Measurements from ENCODE around the gene NBEAL2.

Gene NBEAL2

DNA sequence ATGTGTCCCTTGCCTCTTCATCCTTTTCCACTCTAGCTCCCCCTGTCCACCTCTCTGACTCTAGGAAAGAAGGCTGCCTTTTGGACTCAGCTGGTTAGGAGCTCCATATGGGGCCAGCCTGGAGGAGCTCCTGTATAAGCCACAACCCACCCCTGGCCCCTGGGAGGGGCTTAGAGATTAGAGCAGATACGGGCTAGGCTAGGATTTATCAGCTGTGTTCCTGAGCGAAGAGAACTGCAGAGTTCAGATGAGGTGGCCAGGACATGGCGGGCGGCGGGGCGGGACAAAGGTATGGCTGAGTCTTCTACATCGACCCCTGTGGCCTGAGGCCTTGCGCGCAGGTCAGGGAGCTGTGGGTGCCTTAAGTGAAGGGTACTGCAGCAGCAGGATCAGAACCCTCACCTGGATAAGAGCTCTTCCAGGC lies 7.9 kb downstream of the NBEAL2 start:
- peak in 1 of 2 donors; percentile 41 for DNase-seq

DNA sequence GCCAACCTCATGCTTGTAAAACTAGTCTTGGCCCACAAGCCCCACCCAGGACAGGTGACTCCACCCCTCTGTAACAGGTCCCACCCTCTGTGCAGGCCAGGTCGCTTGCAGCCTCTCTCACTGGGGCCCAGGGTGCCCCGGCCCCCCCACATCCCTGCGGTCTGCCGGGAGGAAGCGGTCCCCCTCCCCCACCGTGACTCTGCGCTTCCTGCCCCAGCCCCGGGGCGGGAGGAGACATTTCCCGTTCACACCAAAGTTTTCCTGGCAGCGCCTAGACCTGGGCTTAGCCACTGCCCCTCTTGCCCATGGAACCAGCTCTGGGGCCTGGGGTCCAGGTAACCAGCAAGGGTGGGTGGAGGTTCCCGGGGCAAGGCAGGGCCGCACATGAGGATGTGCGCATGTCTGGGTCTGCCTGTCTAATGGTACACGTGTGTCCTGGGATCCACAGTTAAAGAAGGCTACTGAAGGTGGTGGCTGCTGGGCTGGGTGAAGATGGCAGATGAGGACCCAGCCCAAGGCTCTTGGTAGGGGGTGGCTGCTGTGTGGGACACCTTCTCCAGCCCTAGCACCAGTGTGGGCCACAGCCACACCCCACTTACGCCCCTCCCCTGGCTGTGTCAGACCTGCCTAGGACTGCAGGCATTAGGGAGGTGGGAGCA lies 8.4 kb downstream of the NBEAL2 start:
- peak; percentile 85 to 88 for DNase-seq

DNA sequence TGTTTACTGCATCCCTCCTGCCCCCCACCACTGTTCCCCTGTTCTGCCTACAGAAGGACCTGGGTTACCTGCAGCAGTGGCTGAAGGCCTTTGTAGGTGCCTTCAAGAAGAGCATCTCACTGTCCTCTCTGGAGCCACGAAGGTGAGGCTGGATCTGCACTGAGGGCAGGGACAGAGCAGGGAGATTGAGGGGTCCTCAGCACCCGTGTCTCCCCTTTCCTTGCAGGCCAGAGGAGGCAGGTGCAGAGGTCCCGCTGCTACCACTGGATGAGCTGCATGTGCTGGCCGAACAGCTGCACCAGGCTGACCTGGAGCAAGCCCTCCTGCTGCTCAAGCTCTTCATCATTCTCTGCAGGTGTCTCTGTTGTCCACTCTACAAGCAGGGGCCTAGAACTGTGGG lies 9.2 kb downstream of the NBEAL2 start:
- DNase-seq, result no peak

DNA sequence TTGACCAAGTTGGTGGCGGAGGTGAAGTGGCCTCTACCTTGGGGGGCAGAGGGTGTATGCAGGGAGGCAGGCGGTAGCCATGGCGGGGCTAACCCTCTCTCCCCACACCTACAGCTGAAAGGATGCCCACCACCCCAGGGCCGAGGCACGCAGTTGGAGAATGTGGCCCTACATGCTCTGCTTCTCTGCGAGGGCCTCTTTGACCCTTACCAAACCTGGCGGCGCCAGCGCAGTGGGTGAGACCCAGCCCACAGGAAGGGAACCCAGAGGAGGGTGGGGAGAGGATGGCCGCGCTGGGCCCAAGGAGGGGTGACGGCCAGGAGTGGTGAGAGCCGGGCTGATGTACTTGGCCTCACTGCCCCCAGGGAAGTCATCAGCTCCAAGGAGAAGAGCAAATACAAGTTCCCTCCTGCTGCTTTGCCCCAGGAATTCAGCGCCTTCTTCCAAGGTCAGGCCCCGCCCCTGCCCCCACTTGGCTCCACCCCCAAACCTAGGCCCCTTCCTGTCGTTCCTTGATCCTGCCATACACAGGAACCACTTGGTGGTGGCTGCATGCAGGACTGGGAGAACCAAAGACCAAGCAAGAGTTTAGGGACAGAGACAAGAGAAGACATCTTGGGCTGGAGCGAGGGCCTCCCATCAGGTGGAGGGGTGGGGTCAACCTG lies 9.8 kb downstream of the NBEAL2 start:
- DNase-seq, result no peak

DNA sequence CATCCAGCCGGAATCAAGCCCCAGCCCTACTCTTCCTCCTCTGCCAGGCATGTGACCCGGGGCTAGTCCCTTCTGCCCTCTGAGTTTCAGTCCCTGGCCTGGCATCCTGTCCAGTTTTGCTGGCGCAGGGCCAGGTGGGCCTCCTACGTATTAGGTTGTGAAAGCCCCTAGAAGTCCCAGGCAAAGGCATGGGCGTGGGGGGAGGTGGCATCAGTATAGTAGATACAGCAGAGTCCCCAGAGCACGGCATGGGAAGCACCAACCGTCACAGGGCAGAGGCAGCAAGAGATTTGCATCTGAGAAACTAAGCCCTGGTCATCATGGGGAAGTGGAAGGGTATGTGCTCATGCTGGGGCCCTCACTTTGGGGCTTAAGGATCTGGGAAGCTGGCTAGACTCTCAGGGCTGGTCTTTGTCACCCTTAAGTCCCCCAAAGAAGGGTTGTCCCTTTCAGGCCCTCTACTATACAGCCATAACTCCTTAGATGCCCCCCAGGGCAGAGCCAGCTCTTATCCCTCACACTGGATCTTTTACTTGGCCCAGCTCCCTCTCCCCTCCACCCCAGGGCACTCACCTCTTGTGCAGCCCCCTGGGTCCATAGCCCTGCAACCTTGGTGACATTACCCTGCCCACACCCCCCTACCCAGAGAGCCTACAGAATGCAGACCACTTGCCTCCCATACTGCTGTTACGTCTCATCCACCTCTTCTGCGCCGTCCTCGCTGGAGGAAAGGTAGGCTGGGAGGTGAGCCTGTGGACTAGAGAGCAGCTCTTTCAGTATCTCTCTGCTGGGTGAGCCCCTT lies 11.3 kb downstream of the NBEAL2 start:
- no peak for DNase-seq

DNA sequence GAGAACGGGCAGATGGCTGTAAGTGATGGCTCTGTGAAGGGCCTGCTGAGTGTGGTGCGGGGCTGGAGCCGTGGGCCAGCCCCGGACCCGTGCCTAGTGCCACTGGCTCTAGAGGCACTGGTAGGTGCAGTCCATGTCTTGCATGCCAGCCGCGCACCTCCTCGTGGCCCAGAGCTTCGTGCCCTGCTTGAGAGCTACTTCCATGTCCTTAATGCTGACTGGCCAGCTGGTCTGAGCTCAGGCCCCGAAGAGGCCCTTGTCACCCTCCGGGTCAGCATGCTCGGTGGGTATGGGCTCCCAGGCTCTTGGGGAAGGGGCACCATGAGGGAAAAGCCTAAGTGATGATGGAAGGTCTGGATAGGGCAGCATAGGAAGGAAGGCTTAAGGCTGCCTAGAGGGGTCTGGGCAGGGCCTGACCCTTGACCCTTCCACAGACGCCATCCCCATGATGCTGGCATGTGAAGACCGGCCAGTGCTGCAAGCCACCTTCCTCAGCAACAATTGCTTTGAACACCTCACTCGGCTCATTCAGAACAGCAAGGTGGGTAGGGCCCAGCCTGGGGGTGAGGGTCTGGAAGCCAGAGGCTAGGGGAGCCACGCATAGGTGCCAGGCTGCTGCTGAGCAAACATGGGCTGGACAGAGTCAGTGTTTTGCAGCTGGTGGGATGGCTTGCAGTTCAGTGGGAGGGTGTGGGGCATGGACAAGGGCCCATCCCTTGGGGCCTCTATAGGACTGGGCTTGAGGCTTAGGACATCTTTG lies 12.1 kb downstream of the NBEAL2 start:
- DNase-seq, result no peak

DNA sequence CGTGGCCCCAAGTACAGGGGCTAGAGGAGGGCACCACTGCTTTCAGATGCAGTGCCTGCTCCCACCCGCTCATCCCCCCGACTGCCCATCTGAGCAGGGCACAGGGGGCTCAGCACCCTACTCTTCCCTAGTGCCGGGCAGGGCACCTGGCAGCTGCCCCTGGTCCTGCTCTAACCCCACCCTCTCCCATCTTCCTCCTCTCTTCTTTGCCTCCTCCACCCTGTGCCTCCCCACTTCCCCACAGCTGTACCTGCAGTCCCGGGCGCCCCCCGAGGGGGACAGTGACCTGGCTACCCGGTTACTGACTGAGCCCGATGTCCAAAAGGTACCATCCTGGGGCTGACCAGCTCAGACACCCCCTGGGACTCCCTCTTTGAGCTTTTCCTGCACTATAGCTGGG lies 12.8 kb downstream of the NBEAL2 start:
- no peak for DNase-seq

DNA sequence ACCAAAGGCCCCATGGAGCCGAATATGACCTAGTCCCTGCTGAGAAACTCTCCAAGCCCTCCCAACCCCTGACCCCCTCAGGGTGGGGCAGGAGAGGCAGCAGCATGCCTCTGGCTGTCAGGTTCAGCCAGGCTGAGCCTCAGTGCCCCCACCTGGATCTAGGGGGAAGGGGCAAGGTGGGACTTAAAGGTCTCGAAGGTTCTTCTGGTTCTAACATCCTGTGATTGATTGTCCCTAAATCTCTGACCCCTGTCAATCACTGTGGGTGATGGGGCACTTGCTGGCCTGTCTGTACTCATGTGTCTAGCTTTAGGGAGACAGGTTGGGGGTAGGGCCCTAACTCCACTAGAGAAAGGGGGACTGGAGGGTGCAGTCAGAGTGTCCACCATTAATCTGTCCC lies 13.8 kb downstream of the NBEAL2 start:
- DNase-seq, result no peak

DNA sequence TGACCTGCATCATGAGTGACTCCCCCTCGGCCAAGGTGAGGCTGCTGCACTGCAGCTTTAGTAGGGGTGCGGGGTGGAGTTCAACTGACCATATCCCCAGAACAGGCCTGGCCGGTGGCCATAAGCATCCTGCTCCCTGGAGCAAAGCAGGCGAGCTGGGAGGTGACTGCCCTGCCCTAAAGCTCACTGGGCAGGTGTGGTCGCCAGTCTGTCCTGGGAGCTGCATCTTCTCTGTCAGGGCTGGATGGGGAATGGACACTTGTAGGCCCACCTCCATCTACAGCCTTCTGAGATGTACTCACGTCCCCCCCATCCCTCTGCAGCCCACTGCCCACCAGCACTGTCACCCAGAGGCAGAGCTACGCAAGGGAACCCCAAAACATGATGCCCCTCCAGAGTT lies 14.5 kb downstream of the NBEAL2 start:
- no peak for DNase-seq

DNA sequence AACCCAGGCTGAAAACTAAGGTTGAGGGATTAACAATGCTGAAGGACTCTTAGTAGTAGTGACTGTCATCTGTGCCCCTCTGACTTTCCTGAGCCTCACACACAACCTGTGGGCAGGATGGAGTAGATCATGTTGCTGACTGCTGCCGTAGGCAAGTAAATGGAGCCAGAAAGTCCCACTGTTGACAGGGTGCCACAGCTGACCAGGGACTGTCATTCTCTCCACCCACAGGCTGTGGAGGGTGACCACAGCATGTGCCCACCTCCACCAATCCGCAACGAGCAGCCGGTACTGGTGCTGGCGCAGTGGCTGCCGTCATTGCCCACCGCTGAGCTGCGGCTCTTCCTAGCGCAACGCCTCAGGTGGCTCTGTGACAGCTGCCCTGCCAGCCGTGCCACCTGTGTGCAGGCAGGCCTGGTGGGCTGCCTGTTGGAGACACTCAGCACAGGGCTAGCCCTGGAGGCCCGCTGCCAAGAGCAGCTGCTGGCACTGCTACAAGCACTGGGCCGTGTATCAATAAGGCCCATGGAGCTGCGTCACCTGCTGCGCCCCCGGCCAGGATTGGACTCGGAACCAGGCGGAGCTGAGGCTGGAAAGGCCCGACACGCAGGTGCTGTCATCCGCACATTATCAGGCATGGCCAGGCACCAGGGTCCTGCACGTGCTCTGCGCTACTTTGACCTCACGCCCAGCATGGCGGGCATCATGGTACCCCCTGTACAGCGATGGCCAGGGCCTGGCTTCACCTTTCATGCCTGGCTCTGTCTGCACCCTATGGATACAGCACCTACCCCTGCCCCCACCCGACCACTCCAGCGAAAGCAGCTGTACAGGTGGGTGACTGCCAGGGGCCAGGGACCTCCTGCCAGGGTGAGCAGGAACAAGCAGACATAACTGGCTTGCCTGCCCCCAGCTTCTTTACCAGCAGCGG lies 15.6 kb downstream of the NBEAL2 start:
- no peak for DNase-seq

DNA sequence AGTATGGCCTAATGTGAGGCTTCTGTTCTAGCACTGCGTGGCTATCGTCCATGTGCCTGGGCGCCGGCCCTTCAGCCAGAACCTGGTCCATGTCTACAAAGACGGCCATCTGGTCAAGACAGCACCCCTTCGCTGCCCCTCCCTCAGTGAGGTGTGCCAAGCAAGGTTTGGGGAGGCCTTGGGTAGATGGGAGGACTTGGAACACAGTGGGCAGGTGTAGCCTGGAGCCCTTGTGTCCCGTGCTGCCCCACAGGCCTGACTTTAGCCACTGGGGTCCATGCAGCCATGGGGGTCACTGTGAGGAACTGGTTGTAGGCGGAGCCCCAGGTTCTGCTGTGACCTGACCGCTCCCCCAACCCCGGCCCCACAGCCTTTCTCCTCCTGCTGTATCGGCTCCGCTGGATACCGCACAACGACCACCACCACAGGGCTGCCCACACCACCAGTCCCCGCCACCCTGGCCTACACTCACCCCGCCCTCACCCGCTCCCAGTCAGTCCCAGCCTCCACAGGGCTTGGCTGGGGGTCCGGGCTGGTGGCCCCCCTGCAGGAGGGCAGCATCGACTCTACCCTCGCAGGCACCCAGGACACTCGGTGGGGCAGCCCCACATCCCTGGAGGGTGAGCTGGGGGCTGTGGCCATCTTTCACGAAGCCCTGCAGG lies 16.6 kb downstream of the NBEAL2 start:
- no peak for DNase-seq

DNA sequence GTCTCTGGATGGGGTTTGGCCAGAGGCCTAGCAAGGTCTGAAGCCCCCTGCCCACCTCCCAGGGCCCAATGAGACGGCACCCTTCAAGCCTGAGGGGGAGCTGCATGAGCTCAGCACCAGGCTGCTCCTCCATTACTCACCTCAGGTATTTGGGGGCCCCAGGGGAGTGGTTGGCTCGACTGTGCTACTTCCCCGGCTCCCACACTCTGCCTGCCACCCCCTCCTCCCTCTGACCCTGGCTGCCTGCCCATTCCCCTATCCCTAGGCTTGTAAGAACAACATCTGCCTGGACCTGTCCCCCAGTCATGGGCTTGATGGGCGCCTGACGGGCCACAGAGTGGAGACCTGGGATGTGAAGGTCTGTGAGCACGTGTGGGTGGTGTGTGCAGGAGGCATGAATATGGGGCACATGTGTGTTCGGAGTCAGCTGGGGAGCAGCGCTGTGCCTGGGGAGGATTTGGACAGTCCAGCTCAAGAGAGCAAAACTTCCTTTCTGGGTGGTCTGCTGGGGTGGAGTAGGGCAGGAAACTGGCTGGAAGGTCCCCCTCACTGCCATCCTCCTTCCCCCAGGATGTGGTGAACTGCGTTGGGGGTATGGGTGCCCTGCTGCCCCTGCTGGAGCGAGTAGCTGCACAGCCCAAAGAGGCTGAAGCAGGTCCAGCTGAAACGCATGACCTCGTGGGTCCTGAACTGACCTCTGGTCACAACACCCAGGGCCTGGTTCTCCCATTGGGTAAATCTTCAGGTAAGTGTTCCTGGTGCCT lies 17.4 kb downstream of the NBEAL2 start:
- DNase-seq, result no peak

DNA sequence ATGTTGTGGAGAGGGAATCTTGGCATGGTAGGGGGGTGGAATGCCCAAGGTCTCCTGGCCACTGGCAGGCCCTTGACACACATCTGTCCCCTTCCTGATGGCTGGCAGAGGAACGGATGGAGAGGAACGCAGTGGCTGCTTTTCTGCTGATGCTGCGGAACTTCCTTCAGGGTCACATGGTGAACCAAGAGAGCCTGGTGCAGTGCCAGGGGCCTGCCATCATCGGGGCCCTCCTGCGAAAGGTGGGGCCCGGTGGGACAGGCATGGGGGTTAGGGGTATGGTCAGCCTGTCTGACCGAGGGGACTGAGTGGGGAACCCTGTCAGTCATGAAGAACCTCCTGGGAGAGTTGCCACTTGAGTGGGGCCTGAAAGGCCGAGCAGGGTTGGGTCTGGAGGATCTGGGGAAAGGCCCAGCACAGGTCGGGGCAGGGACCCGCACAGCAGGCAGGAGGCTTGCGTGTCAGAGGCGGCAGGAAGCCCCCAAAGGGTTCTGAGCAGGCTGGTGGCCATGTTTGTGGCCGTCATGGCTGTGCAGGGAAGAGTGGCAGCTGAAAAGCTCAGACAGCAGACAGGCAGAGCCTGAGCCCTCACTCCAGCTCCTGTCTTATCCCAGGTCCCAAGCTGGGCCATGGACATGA lies 18.1 kb downstream of the NBEAL2 start:
- no peak for DNase-seq

DNA sequence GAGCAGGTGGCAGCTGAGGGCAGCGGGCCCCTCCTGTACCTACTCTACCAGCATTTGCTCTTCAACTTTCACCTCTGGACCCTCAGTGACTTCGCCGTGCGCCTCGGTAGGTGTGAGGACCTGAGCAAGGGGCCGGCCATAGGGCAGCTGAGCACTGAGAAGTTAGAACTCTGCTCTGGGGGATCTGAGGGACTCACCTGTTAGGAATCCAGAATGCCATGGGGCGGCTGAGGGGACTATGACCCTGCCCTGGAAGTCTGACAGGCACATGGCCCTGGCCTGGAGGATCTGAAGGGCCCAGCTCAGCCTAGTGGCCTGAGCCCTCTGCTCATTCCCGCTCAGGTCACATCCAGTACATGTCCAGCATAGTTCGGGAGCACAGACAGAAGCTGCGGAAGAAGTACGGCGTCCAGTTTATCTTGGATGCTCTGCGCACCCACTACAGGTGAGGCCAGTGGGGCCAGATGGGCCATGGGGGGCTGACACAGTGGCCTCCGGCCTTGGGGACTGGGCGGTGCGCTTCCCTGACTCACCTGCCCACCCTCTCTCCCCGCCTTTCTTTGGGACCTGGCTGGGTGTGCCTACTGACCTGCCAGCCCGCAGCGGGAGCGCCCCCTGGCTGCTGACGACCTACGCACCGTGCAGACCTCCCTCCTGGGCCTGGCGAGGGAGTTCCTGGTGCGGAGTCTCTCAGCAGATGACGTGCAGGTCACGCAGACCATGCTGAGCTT lies 18.8 kb downstream of the NBEAL2 start:
- peak; percentile 78 to 79 for DNase-seq

DNA sequence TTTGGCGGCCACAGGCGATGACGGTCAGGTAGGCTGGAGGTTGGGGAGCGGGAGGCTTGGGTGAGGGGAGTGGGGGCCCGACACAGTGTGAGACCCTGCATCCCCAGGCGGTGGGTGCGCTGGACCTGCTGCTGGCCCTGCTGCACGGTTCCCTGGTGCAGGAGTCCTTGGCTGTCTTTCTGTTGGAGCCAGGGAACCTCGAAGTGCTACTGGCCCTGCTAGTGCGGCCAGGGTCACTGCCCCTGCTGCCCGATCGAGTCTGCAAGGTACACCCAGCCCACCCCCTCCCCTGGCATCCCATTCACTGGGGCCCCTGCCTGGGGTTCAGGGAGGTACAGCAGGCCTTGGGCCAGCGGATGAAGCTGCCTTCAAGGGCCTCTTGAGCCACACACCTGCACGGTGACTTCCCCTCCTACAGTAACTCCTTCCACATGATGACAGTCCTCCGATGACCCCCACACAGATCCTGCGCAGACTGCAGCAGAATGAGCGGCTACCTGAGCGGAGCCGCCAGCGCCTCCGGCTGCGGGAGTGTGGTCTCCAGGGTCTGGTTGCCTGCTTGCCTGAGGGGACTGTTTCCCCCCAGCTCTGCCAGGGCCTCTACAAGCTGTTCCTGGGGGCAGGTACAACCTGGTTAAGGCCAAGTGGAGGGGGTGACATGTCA lies 19.5 kb downstream of the NBEAL2 start:
- no peak for DNase-seq

DNA sequence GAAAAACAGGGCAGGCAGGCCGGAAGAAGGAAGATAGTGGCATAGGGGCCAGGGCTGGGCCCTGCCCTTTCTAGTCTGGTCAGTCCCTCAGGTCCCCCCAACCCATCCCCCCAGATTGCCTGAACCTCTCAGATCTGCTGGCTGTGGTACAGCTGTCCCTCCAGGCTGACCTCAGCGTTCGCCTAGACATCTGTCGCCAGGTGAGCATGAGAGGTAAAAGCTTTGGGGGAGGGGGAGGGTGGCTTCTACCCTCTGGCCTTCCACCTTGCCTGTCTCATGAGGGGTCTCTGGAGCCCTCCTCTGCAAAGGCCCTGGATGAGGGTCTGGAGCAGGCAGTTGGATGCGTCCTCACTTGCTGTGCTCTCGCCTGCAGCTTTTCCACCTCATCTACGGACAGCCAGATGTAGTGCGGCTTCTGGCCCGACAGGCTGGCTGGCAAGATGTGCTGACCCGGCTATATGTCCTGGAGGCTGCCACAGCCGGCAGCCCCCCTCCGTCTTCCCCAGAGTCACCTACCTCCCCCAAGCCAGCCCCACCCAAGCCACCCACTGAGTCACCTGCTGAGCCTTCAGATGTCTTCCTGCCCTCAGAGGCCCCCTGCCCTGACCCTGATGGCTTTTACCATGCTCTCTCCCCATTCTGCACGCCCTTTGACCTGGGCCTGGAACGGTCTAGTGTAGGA lies 20.2 kb downstream of the NBEAL2 start:
- DNase-seq, result no peak

DNA sequence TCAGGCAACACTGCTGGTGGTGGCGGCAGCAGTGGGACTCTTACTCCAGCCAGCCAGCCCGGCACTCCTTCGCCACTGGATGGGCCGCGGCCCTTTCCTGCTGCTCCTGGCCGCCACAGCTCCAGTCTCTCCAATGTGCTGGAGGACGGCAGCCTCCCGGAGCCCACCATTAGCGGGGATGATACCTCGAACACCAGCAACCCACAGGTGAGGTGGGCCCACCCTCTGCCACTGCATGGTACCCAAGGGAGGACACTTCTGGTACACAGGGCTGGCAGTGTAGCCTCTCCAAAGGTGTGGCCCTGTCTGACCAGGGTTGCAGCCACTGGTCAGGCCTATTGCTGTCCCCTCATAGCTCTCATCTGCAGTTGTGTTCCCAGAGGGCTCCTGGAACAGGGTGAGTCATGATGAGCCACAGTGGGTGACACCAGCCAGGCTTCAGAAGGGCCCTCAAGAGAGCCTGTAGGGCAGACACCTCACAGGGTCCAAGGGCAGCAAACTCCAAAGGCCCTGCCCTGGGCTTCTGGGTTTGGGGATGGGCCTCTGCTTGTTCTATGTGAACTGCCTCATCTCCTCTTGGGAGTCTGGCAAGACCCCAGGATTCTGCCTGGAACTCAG lies 20.8 kb downstream of the NBEAL2 start:
- DNase-seq, result no peak
